Panc1 (cell line): ENCODE measurements around the gene RABL3. TPM values are rescaled to one million over a fixed set of nuclear protein-coding genes. Genes with fewer than 3 reads are reported as not detected.

Experiments used
- ATAC-seq: fragments of 200-7000 bp; cut with Tn5 transposase; 2 replicates; pipeline ENCODE4 v1.9.1; 2020; ENCODE audit warnings: mild to moderate bottlenecking, moderate library complexity
- BruUV-seq: library from RNA; stranded (reverse); fragments of 400-500 nt; replicated peaks from 2 replicates; lab custom pipeline; 2021; lab: Mats Ljungman, UMichigan
- CTCF ChIA-PET: fragments of 300-600 bp; sonication (Branson Sonifier 250); formaldehyde crosslinking; loops from one replicate; lab custom pipeline; 2022; ENCODE audit warnings: antibody characterized with exemption; lab: Charles Lee
- POLR2A ChIA-PET: fragments of 300-600 bp; sonication (Branson Sonifier 250); formaldehyde crosslinking; loops from one replicate; lab custom pipeline; 2022; ENCODE audit warnings: antibody characterized with exemption; lab: Charles Lee
- DNase-seq: peaks from one replicate; pipeline ENCODE4 v3.0.0-alpha.2; 2010; ENCODE audit warnings: low read depth, low spot score
- H3K27ac ChIP-seq: 2 replicates; pipeline ENCODE4 v1.5.1; 2011; ENCODE audit warnings: mild to moderate bottlenecking, low read length, inconsistent platforms
- H3K27me3 ChIP-seq: fragments of 200-500 bp; sonication (Bioruptor generic); 2 replicates; pipeline ENCODE4 v1.6.0; 2014; ENCODE audit warnings: low read length, inconsistent platforms; ENCODE audit not compliant: control insufficient read depth, insufficient read depth
- H3K36me3 ChIP-seq: fragments of 200-500 bp; sonication (Bioruptor generic); 2 replicates; pipeline ENCODE4 v1.5.1; 2014; ENCODE audit warnings: inconsistent platforms, mild to moderate bottlenecking, low read length, moderate library complexity; ENCODE audit not compliant: control insufficient read depth, insufficient read depth
- H3K4me1 ChIP-seq: 2 replicates; pipeline ENCODE4 v1.5.1; 2011; ENCODE audit warnings: inconsistent platforms, mild to moderate bottlenecking, low read length, moderate library complexity; ENCODE audit not compliant: control insufficient read depth, insufficient read depth
- H3K4me3 ChIP-seq, 2 experiments: 2 replicates each; pipeline ENCODE4 v1.5.1; 2011 to 2012; ENCODE audit warnings: low read depth in 2 of 2, low read length in 2 of 2, mild to moderate bottlenecking in 2 of 2, inconsistent platforms in 1 of 2, moderate library complexity in 1 of 2
- H3K9me3 ChIP-seq: fragments of 200-500 bp; sonication (Bioruptor generic); 2 replicates; pipeline ENCODE4 v1.5.1; 2014; ENCODE audit warnings: low read depth, mild to moderate bottlenecking, inconsistent platforms, low read length, moderate library complexity; ENCODE audit not compliant: control insufficient read depth, insufficient read depth
- CTCF ChIP-seq: fragments of 450-650 bp; IDR thresholded peaks from 2 replicates; pipeline ENCODE4 v1.5.1; 2017; ENCODE audit warnings: mild to moderate bottlenecking
- POLR2AphosphoS5 ChIP-seq: IDR thresholded peaks from 2 replicates; pipeline ENCODE4 v1.6.1; 2012; ENCODE audit warnings: mild to moderate bottlenecking, low read depth, low read length, moderate library complexity
- REST ChIP-seq, 2 experiments: IDR thresholded peaks; 2 replicates each; pipeline ENCODE4 v1.6.1; 2011 to 2012; ENCODE audit warnings: low read depth in 2 of 2, control low read depth in 1 of 2, low read length in 1 of 2, mild to moderate bottlenecking in 1 of 2, moderate library complexity in 1 of 2; ENCODE audit not compliant: insufficient read depth in 1 of 2
- SIN3A ChIP-seq: IDR thresholded peaks from 2 replicates; pipeline ENCODE4 v1.6.1; 2012; ENCODE audit warnings: low read depth, mild to moderate bottlenecking, low read length, moderate library complexity, borderline replicate concordance; ENCODE audit not compliant: insufficient read depth
- TCF7L2 ChIP-seq: IDR thresholded peaks from 2 replicates; pipeline ENCODE4 v1.6.1; 2011; ENCODE audit warnings: mild to moderate bottlenecking, low read depth, low read length, inconsistent platforms
- in situ Hi-C: cut with HindIII; loops from 2 replicates; pipeline ENCODE4 v1.10.0; 2016; ENCODE audit warnings: low sequenced_read_pairs, low pct_unique_long_range_greater_than_20kb
- intact Hi-C: fragments of 100-400 bp; cut with micrococcal nuclease; formaldehyde crosslinking; loops from one replicate; pipeline ENCODE4 v1.10.0; 2022; ENCODE audit not compliant: unreplicated experiment
- total RNA-seq: library from RNA; stranded (reverse); gene quantifications from one replicate; pipeline ENCODE4 v1.2.1, GENCODE V29; 2021; ENCODE audit not compliant: unreplicated experiment

Gene RABL3
- total RNA-seq, 1 experiment from 2014 or later = 15.8 TPM

DNA sequence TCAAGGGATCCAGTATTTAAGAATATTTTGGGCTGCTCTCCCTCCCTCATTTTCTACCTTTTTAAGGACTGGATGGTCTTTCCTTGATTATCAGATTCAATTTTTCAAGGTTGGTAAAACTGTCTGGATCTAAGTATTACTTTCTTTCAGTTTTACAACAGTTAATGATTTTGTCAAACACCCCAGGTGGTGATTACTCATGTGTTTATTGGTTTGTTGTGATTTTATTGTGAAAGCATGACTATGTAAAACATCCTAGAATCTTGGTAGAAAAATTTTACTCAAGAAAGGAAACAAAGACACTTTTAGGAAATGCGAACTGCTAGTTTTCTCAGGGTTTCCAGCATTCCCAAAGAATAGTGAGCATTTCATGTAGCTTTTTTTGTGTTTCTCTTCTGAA is 7.5 kb upstream of the RABL3 start:
- no peak overlapping the region for H3K27ac ChIP-seq
- no peaks in the 10 kb centered on the region for H3K27me3 ChIP-seq
- H3K36me3 ChIP-seq = peaks cover 11% of the 10 kb centered on the region
- in situ Hi-C loops (no loop called here), intact Hi-C loops (no loop called here)
- H3K4me1 ChIP-seq = no peaks in the 10 kb centered on the region
- H3K4me3 ChIP-seq = no peak overlapping the region
- no TSS peak for BruUV-seq
- ATAC-seq (no peak), DNase-seq (no peak)
- POLR2A ChIA-PET = no interaction called here
- no peak for TF ChIP-seq TCF7L2
- no peak for TF ChIP-seq CTCF
- no peak for TF ChIP-seq POLR2AphosphoS5
- TF ChIP-seq SIN3A = no peak
- no peak for TF ChIP-seq REST (IDR thresholded peaks at IDR 0.05; ENCODE audit: insufficient read depth in 1 of 2, low read depth in 2 of 2, low read length in 1 of 2)
- CTCF ChIA-PET = no interaction called here
- H3K9me3 ChIP-seq = no peaks in the 10 kb centered on the region

DNA sequence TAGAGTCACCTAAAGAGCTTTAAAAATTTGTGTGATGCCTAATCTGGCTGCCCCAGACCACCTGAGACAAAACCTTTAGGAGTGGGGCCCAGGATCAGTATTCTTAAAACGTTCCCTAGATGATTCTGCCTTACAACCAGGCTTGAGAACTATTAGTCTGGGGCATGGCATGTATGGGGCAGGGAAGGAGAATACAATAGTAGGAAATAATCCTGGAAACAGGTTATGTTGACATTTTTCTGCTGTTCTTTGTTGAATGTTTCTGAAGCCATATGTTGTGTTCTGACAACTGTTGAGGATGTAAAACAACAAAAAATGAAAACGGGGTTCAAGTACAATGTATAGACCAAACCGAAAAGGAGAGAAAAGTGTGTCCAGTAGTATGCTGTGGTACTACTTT is 3.1 kb upstream of the RABL3 start:
- in situ Hi-C loops = no loop called here
- CTCF ChIA-PET = no interaction called here

More for the DNA sequence above, 3.1 kb upstream of the RABL3 start:
- H3K27me3 ChIP-seq = no peaks in the 10 kb centered on the region
- H3K4me1 ChIP-seq = peaks cover 15% of the 10 kb centered on the region
- no peak for DNase-seq
- TF ChIP-seq CTCF (no peak), POLR2AphosphoS5 (no peak), TCF7L2 (no peak), REST (IDR thresholded peaks at IDR 0.05; ENCODE audit: insufficient read depth in 1 of 2, low read depth in 2 of 2, low read length in 1 of 2) (no peak), SIN3A (no peak)
- ATAC-seq = no peak
- no TSS peak for BruUV-seq
- no peaks in the 10 kb centered on the region for H3K9me3 ChIP-seq
- POLR2A ChIA-PET = no interaction called here
- no peak overlapping the region for H3K4me3 ChIP-seq
- peaks cover under 1% of the 10 kb centered on the region; the same call in 1 of the 2 replicates for H3K36me3 ChIP-seq
- no peak overlapping the region for H3K27ac ChIP-seq
- intact Hi-C loops = no loop called here
